ENCODE data around the gene LIMK2. TPM values are rescaled to one million over a fixed set of nuclear protein-coding genes. Genes with fewer than 3 reads are reported as not detected.
"Not testable (repeated sequence)": the region's sequence is repeated elsewhere in the genome, so short reads cannot be mapped to it uniquely, and the experiment has no call there.

LIMK2 gene
- total RNA-seq, 6 experiments from 2014 or later: 27.9 to 31.4 (median 28.9) TPM

- TF ChIP-seq, protein P1, sequence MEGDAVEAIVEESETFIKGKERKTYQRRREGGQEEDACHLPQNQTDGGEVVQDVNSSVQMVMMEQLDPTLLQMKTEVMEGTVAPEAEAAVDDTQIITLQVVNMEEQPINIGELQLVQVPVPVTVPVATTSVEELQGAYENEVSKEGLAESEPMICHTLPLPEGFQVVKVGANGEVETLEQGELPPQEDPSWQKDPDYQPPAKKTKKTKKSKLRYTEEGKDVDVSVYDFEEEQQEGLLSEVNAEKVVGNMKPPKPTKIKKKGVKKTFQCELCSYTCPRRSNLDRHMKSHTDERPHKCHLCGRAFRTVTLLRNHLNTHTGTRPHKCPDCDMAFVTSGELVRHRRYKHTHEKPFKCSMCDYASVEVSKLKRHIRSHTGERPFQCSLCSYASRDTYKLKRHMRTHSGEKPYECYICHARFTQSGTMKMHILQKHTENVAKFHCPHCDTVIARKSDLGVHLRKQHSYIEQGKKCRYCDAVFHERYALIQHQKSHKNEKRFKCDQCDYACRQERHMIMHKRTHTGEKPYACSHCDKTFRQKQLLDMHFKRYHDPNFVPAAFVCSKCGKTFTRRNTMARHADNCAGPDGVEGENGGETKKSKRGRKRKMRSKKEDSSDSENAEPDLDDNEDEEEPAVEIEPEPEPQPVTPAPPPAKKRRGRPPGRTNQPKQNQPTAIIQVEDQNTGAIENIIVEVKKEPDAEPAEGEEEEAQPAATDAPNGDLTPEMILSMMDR (IDR thresholded peaks at IDR 0.05): no peak
- no peak overlapping the region for H3K27ac Mint-ChIP-seq
- no peak overlapping the region for H3K4me3 Mint-ChIP-seq
- no peaks in the 10 kb centered on the region for H3K9me3 Mint-ChIP-seq
- no peak for DNase-seq
- H3K36me3 Mint-ChIP-seq (ENCODE audit: low read depth): peaks cover 19% of the 10 kb centered on the region; the same call in 1 of the 2 replicates
- H3K4me1 Mint-ChIP-seq (ENCODE audit: low read depth): peaks cover 4% of the 10 kb centered on the region
- no peaks in the 10 kb centered on the region for H3K27me3 Mint-ChIP-seq (ENCODE audit: insufficient read depth)
These were observed 24.5 kb upstream of the LIMK2 start for GRCh38 chr22:31187627-31188026.

DNA sequence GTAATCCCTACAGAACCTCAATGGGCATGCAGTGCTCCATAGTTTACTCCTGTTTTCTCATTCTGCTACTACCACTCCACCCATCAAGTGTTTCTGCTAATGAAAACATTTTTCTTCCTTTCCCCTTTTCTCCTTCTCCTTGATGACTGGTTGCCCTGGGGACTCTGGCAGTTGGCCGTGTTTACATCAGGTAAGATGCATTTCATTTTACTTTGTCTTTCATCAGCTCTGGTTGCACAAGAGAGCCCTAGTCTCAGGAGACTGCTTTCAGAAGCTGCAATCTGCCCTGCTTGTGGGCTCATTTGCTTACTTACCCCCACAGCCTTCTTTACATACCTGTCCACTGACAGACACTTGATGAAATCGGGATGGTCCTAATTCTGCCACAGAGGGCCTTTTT, 19.6 kb upstream of the LIMK2 start:
- Mint-ChIP-seq H3K4me1 (ENCODE audit: low read depth) (peaks cover 7% of the 10 kb centered on the region), H3K36me3 (ENCODE audit: low read depth) (peaks cover 6% of the 10 kb centered on the region; the same call in 1 of the 2 replicates), H3K27ac (peak overlapping the region; percentile 1; the same call in 1 of the 2 replicates), H3K9me3 (no peaks in the 10 kb centered on the region), H3K27me3 (ENCODE audit: insufficient read depth) (no peaks in the 10 kb centered on the region; the same call in 1 of the 2 replicates), H3K4me3 (no peak overlapping the region)
- no peak for DNase-seq
- TF ChIP-seq, protein P1 (IDR thresholded peaks at IDR 0.05): no peak

DNA sequence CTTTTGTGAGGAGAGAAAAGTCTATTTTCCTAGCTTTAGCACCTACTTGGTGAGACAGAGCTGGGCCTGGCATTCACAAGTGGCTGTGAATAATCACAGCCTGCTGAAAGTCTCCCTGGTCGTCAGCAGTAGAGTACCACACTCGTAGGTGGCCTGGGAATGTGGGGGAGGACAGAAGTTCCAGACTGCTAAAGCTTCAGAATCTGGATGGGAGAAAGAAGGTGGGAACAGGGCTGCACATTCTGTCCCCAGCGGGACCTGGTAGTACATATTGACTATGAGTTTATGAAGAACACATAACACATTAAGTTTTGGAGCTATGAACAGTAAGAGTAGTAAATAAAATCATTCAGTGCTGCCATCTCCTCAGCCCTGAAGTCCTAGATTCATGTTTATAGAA, 19.0 kb upstream of the LIMK2 start:
- H3K4me3 Mint-ChIP-seq: no peak overlapping the region
- no peak for DNase-seq
- H3K9me3 Mint-ChIP-seq: no peaks in the 10 kb centered on the region
- H3K27me3 Mint-ChIP-seq (ENCODE audit: insufficient read depth): no peaks in the 10 kb centered on the region; the same call in 1 of the 2 replicates
- peaks cover 7% of the 10 kb centered on the region for H3K4me1 Mint-ChIP-seq (ENCODE audit: low read depth)
- TF ChIP-seq, protein P1 (IDR thresholded peaks at IDR 0.05): no peak
- no peaks in the 10 kb centered on the region; the same call in 1 of the 2 replicates for H3K36me3 Mint-ChIP-seq (ENCODE audit: low read depth)
- no peak overlapping the region for H3K27ac Mint-ChIP-seq

DNA sequence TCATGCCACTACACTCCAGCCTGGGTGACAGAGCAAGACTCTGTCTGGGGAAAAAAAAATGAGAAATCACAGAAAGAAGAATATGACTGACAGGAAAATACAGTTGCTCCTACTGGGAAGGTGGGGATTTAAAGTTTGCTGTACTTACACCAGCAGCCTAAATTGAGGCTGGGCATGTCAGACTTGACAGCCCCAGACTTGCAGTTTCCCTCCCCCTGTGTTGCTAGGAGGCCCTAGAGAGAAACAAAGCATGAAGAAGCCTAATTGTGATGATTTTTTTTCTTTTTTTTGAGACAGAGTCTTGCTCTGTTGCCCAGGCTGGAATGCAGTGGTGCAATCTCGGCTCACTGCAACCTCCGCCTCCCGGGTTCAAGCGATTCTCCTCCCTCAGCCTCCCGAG, 17.4 kb upstream of the LIMK2 start:
- DNase-seq; H3K27ac Mint-ChIP-seq; H3K4me3 Mint-ChIP-seq; H3K4me1 Mint-ChIP-seq (ENCODE audit: low read depth); H3K27me3 Mint-ChIP-seq (ENCODE audit: insufficient read depth); H3K36me3 Mint-ChIP-seq (ENCODE audit: low read depth); H3K9me3 Mint-ChIP-seq: not testable (repeated sequence)

GRCh38 chr22:31199187-31199586, 12.9 kb upstream of the LIMK2 start:
- TF ChIP-seq, protein P1 (IDR thresholded peaks at IDR 0.05): peak; percentile 41
- H3K27me3 Mint-ChIP-seq (ENCODE audit: insufficient read depth): no peaks in the 10 kb centered on the region; the same call in none of the 2 replicates
- no peak for DNase-seq
- no peak overlapping the region for H3K27ac Mint-ChIP-seq
- H3K36me3 Mint-ChIP-seq (ENCODE audit: low read depth): peaks cover 5% of the 10 kb centered on the region; the same call in 1 of the 2 replicates
- H3K9me3 Mint-ChIP-seq: no peaks in the 10 kb centered on the region
- H3K4me1 Mint-ChIP-seq (ENCODE audit: low read depth): no peaks in the 10 kb centered on the region
- no peak overlapping the region for H3K4me3 Mint-ChIP-seq

DNA sequence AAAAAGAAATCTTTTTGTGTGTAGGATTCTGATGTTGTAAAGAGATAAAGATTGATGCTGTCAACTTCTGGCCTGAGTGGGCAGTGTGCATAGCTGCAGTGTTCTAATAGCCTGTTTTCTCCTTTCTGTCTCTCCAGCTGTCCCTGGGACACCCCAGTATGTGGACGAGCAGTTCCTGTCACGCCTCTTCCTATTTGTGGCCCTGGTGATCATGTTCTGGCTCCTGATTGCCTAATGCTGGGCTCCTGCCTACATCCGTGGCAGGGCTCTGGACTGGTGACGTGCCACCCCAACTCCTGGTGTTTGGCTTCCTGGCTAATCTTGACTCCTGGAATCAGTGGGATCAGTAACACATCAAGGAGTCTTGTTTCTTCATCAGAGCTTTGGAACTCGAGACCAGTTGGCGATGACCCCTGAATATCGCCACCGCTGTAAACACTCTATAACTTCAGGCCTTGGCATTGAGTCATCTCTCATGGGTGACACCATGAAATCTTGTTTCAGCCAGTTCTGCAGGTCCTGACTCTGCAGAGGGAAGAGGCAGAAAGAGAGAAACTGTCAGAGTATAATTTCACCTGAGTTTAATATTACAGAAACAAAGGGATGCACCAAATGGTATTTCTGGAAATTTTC, 7.6 kb upstream of the LIMK2 start:
- H3K27ac Mint-ChIP-seq, DNase-seq: not testable (repeated sequence)

DNA sequence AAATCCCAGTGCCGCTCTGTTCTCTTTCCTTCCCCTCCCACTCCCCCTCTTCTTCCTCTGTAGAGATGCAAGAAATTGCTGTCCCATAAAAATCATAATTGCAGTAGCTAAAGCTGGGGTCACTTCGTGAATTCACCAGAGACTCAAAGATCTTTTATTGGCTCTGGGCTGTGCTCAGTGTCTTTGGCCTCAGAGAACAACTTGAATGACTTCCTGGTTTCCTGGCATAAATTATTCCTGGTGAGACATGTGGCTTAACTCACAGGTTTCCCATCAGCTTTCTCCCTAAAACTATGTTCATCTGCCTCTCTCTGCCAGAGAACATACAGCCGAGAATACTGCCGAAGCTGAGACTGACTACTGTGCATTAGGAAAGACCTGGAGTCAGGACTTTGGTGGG, 7.0 kb upstream of the LIMK2 start:
- not testable (repeated sequence) for H3K27ac Mint-ChIP-seq; H3K27me3 Mint-ChIP-seq (ENCODE audit: insufficient read depth); DNase-seq; H3K4me3 Mint-ChIP-seq; H3K36me3 Mint-ChIP-seq (ENCODE audit: low read depth); H3K9me3 Mint-ChIP-seq; H3K4me1 Mint-ChIP-seq (ENCODE audit: low read depth)

More for the DNA sequence above, 7.6 kb upstream of the LIMK2 start:
- not testable (repeated sequence) for H3K9me3 Mint-ChIP-seq; H3K36me3 Mint-ChIP-seq (ENCODE audit: low read depth); H3K27me3 Mint-ChIP-seq (ENCODE audit: insufficient read depth); H3K4me1 Mint-ChIP-seq (ENCODE audit: low read depth); H3K4me3 Mint-ChIP-seq

GRCh38 chr22:31206460-31206859, 5.6 kb upstream of the LIMK2 start:
- DNase-seq; H3K27ac Mint-ChIP-seq; H3K4me3 Mint-ChIP-seq; H3K27me3 Mint-ChIP-seq (ENCODE audit: insufficient read depth); H3K36me3 Mint-ChIP-seq (ENCODE audit: low read depth); H3K9me3 Mint-ChIP-seq: not testable (repeated sequence)
- peaks cover 13% of the 10 kb centered on the region for H3K4me1 Mint-ChIP-seq (ENCODE audit: low read depth)

Measured in HFFc6 (cell line).